Suppressor macrophage treated with lipopolysaccharide for 1 hour (primary cell): ENCODE results near the gene OR2T27.
A peak's percentile ranks its signal among the peaks of the same experiment; 100 is the strongest.
"Not testable (repeated sequence)": the region's sequence is repeated elsewhere in the genome, so short reads cannot be mapped to it uniquely, and the experiment has no call there.

Experiments used
- DNase-seq, 3 donors: peaks; one replicate each; pipeline ENCODE4 v3.0.0-alpha.2; 2020 to 2022

OR2T27 gene

GRCh38 chr1:248639652-248640051, 15.7 kb downstream of the OR2T27 start:
- DNase-seq: not testable (repeated sequence)

- not testable (repeated sequence) for DNase-seq
These were observed 18.7 kb downstream of the OR2T27 start for GRCh38 chr1:248636612-248637011.

- DNase-seq: not testable (repeated sequence)
These were observed 20.3 kb downstream of the OR2T27 start, which contains the start of gene OR2T11 for GRCh38 chr1:248634991-248635390. Gene OR2T11, minus strand, starts transcription at chr1:248635091. Its CDS starts 7,963 bp downstream, at chr1:248627128.

GRCh38 chr1:248631354-248632008, 23.8 kb downstream of the OR2T27 start:
- peak; percentile 47 to 61 (median 58) for DNase-seq

- DNase-seq: no peak
These were observed 24.8 kb downstream of the OR2T27 start for GRCh38 chr1:248630551-248630950.

- DNase-seq: no peak
These were observed 27.1 kb downstream of the OR2T27 start for GRCh38 chr1:248627971-248628844.

- no peak for DNase-seq
These were observed 29.4 kb downstream of the OR2T27 start for GRCh38 chr1:248625971-248626370.

GRCh38 chr1:248625166-248625565, 30.2 kb downstream of the OR2T27 start:
- peak in 1 of 3 donors; percentile 27 for DNase-seq

- DNase-seq: peak; percentile 56 to 69 (median 67)
These were observed 32.7 kb downstream of the OR2T27 start for GRCh38 chr1:248622570-248623001.

- DNase-seq: no peak
These were observed 33.6 kb downstream of the OR2T27 start for GRCh38 chr1:248621770-248622169.

- peak; percentile 63 to 82 (median 74) for DNase-seq
These were observed 36.5 kb downstream of the OR2T27 start for GRCh38 chr1:248618878-248619277.

- no peak for DNase-seq
These were observed 37.2 kb downstream of the OR2T27 start for GRCh38 chr1:248618119-248618518.

- DNase-seq: no peak
These were observed 41.6 kb downstream of the OR2T27 start for GRCh38 chr1:248613742-248614141.

GRCh38 chr1:248611883-248612414, 43.4 kb downstream of the OR2T27 start:
- peak in 2 of 3 donors; percentile 21 for DNase-seq

GRCh38 chr1:248610301-248610700, 45.0 kb downstream of the OR2T27 start:
- no peak for DNase-seq
